ENCODE data around the gene TTPAL.

The TTPAL gene

DNA sequence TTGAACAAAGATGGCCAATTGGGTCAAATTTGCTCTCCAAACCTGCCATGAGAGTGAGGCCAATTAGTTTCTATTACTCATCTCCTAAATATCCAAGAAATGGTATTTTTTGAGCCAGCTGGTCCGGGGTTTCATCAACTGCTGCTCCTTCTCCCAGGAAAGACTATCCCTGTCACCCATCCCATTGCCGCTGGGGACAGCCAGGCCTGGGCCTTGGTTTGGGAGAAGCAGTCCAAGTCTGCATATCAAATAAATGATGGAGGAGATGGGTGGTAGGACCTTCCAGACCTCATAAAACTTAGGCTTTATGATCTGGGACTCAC, 46.7 kb upstream of the TTPAL start:
- no peak for DNase-seq (ENCODE audit: low spot score)
- in situ Hi-C loops (cut with MboI; ENCODE audit: low pct_unique_long_range_greater_than_20kb, low sequenced_read_pairs, unreplicated experiment), result no loop called here
- TF ChIP-seq, protein P1, sequence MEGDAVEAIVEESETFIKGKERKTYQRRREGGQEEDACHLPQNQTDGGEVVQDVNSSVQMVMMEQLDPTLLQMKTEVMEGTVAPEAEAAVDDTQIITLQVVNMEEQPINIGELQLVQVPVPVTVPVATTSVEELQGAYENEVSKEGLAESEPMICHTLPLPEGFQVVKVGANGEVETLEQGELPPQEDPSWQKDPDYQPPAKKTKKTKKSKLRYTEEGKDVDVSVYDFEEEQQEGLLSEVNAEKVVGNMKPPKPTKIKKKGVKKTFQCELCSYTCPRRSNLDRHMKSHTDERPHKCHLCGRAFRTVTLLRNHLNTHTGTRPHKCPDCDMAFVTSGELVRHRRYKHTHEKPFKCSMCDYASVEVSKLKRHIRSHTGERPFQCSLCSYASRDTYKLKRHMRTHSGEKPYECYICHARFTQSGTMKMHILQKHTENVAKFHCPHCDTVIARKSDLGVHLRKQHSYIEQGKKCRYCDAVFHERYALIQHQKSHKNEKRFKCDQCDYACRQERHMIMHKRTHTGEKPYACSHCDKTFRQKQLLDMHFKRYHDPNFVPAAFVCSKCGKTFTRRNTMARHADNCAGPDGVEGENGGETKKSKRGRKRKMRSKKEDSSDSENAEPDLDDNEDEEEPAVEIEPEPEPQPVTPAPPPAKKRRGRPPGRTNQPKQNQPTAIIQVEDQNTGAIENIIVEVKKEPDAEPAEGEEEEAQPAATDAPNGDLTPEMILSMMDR (IDR thresholded peaks at IDR 0.05; ENCODE audit: extremely low read depth, insufficient read depth, missing control alignments), result no peak

DNA sequence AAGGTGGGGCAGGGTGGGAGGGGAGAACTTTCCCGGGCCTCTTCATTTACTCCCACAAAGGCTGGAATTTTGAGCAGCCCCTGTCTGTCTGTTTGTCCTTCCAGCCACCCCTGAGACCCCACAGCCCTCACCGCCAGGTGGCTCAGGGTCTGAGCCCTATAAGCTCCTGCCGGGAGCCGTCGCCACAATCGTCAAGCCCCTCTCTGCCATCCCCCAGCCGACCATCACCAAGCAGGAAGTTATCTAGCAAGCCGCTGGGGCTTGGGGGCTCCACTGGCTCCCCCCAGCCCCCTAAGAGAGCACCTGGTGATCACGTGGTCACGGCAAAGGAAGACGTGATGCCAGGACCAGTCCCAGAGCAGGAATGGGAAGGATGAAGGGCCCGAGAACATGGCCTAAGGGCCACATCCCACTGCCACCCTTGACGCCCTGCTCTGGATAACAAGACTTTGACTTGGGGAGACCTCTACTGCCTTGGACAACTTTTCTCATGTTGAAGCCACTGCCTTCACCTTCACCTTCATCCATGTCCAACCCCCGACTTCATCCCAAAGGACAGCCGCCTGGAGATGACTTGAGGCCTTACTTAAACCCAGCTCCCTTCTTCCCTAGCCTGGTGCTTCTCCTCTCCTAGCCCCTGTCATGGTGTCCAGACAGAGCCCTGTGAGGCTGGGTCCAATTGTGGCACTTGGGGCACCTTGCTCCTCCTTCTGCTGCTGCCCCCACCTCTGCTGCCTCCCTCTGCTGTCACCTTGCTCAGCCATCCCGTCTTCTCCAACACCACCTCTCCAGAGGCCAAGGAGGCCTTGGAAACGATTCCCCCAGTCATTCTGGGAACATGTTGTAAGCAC, 46.0 kb upstream of the TTPAL start:
- DNase-seq (ENCODE audit: low spot score), result no peak
- TF ChIP-seq, protein P1 (IDR thresholded peaks at IDR 0.05; ENCODE audit: extremely low read depth, insufficient read depth, missing control alignments), result no peak
- in situ Hi-C loops (cut with MboI; ENCODE audit: low pct_unique_long_range_greater_than_20kb, low sequenced_read_pairs, unreplicated experiment), result no loop called here

DNA sequence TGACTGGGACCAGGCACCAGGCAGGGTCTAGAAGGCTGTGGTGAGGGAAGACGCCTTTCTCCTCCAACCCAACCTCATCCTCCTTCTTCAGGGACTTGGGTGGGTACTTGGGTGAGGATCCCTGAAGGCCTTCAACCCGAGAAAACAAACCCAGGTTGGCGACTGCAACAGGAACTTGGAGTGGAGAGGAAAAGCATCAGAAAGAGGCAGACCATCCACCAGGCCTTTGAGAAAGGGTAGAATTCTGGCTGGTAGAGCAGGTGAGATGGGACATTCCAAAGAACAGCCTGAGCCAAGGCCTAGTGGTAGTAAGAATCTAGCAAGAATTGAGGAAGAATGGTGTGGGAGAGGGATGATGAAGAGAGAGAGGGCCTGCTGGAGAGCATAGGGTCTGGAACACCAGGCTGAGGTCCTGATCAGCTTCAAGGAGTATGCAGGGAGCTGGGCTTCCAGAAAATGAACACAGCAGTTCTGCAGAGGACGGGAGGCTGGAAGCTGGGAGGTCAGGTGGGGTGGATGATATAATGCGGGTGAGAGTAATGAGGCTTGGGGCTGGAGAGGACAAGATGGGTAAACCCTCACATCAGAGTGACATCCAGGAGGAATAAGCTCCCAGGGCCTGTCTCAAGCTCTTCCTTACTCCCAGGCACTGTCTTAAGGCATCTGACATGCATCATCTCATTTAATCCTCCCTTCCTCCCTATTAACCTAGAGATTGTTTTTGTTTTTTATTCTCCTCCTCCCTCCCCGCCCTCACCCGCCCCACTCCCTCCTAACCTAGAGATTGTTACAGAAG, 45.2 kb upstream of the TTPAL start:
- in situ Hi-C loops (cut with MboI; ENCODE audit: low pct_unique_long_range_greater_than_20kb, low sequenced_read_pairs, unreplicated experiment), result no loop called here
- no peak for DNase-seq (ENCODE audit: low spot score)
- TF ChIP-seq, protein P1 (IDR thresholded peaks at IDR 0.05; ENCODE audit: extremely low read depth, insufficient read depth, missing control alignments), result no peak

DNA sequence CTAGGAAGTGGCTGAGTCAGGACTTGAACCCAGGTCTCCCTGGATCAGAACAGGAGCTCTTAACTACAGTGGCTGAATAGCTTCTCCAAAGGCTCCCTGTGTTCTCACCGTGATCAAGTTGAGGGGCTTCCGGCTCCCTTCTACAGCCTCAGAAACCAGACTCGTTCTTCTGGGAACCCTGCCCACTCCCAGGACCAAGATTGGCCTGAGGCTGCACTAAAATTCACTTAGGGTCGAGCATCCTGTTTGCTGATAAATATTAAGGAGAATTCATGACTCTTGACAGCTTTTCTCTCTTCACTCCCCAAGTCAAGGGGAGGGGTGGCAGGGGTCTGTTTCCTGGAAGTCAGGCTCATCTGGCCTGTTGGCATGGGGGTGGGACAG, 44.6 kb upstream of the TTPAL start:
- in situ Hi-C loops (cut with MboI; ENCODE audit: low pct_unique_long_range_greater_than_20kb, low sequenced_read_pairs, unreplicated experiment), result no loop called here
- TF ChIP-seq, protein P1 (IDR thresholded peaks at IDR 0.05; ENCODE audit: extremely low read depth, insufficient read depth, missing control alignments), result no peak
- DNase-seq (ENCODE audit: low spot score), result no peak

DNA sequence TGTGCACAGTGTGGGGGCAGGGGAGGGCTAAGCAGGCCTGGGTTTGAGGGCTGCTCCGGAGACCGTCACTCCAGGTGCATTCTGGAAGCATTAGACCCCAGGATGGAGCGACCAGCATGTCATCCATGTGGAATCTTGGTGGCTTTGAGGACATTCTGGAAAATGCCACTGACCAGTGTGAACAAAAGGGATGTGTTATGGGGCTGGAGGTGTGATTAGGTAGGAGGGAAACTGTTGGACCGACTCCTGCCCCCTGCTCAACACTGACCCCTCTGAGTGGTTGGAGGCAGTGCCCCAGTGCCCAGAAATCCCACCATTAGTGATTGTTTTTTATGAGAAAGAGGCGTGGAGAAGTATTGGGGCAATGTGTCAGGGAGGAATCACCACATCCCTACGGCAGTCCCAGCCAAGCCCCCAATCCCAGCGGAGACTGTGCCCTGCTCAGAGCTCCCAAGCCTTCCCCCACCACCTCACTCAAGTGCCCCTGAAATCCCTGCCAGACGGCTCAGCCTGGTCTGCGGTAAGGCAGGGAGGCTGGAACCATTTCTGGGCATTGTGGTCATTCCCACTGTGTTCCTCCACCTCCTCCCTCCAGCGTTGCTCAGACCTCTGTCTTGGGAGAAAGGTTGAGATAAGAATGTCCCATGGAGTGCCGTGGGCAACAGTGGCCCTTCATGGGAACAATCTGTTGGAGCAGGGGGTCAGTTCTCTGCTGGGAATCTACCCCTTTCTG, 44.0 kb upstream of the TTPAL start:
- in situ Hi-C loops (cut with MboI; ENCODE audit: low pct_unique_long_range_greater_than_20kb, low sequenced_read_pairs, unreplicated experiment), result no loop called here
- TF ChIP-seq, protein P1 (IDR thresholded peaks at IDR 0.05; ENCODE audit: extremely low read depth, insufficient read depth, missing control alignments), result no peak

More for the DNA sequence above, 44.0 kb upstream of the TTPAL start:
- no peak for DNase-seq (ENCODE audit: low spot score)

Measured in GM13977 (cell line).